CD14-positive monocyte (primary cell): Measurements from ENCODE around the gene MSRB3. TPM values are rescaled to one million over a fixed set of nuclear protein-coding genes. Genes with fewer than 3 reads are reported as not detected.

Experiments
- DNase-seq, 3 donors: peaks; one replicate each; pipeline ENCODE4 v3.0.0-alpha.2; 2011 to 2022
- H2AFZ ChIP-seq: 2 replicates; pipeline ENCODE4 v1.6.0; 2012; ENCODE audit warnings: mild to moderate bottlenecking, low read depth, low read length, inconsistent platforms; ENCODE audit not compliant: insufficient read depth, poor library complexity, severe bottlenecking
- H3K27ac ChIP-seq, 2 donors: 1 replicate in 1 of 2; 2 replicates in 1 of 2; pipeline ENCODE4 v1.5.1; 2012 to 2013; ENCODE audit warnings: low read length in 2 of 2, control low read depth in 1 of 2, inconsistent platforms in 1 of 2, low read depth in 1 of 2, mild to moderate bottlenecking in 1 of 2
- H3K27me3 ChIP-seq, 2 donors: one replicate each; pipeline versions ENCODE4 v1.6.0 to v1.6.1; 2011 to 2013; ENCODE audit warnings: low read length in 2 of 2; ENCODE audit not compliant: control insufficient read depth in 2 of 2, insufficient read depth in 2 of 2
- H3K36me3 ChIP-seq, 2 donors: replicated peaks in 1 of 2; 1 replicate in 1 of 2; 2 replicates in 1 of 2; pipeline versions ENCODE4 v1.5.1 to v1.6.1; 2012 to 2013; ENCODE audit warnings: low read length in 2 of 2, control low read depth in 1 of 2, inconsistent platforms in 1 of 2, mild to moderate bottlenecking in 1 of 2; ENCODE audit not compliant: insufficient read depth in 2 of 2, control insufficient read depth in 1 of 2
- H3K4me1 ChIP-seq, 2 donors: 1 replicate in 1 of 2; 2 replicates in 1 of 2; pipeline versions ENCODE4 v1.5.1 to v1.6.1; 2012 to 2013; ENCODE audit warnings: low read length in 2 of 2, control low read depth in 1 of 2, inconsistent platforms in 1 of 2, mild to moderate bottlenecking in 1 of 2, moderate library complexity in 1 of 2; ENCODE audit not compliant: insufficient read depth in 2 of 2, control insufficient read depth in 1 of 2
- H3K4me2 ChIP-seq: replicated peaks from 2 replicates; pipeline ENCODE3; 2012; ENCODE audit warnings: low read length, moderate library complexity, mild to moderate bottlenecking; ENCODE audit not compliant: poor library complexity, severe bottlenecking; ENCODE audit errors: extremely low read depth
- H3K4me3 ChIP-seq, 3 experiments: fragments of 200-600 bp in 1 of 3; sonication (generic) in 1 of 3; replicated peaks in 1 of 3; 1 replicate in 2 of 3; 2 replicates in 1 of 3; pipeline ENCODE4 v1.5.1; 2011 to 2013; ENCODE audit warnings: low read length in 3 of 3, mild to moderate bottlenecking in 3 of 3, control low read depth in 2 of 3, low read depth in 2 of 3, inconsistent platforms in 1 of 3, moderate library complexity in 1 of 3
- H3K79me2 ChIP-seq: 2 replicates; pipeline ENCODE4 v1.6.0; 2012; ENCODE audit warnings: mild to moderate bottlenecking, control low read depth, inconsistent platforms, low read length, moderate library complexity; ENCODE audit not compliant: insufficient read depth
- H3K9ac ChIP-seq: 2 replicates; pipeline ENCODE4 v1.6.0; 2017; ENCODE audit warnings: low read length, mild to moderate bottlenecking; ENCODE audit not compliant: insufficient read depth, poor library complexity, severe bottlenecking
- H3K9me3 ChIP-seq, 2 donors: replicated peaks in 1 of 2; 1 replicate in 1 of 2; 2 replicates in 1 of 2; pipeline versions ENCODE4 v1.5.1 to v1.6.1; 2012 to 2013; ENCODE audit warnings: low read length in 2 of 2, control low read depth in 1 of 2; ENCODE audit not compliant: control insufficient read depth in 1 of 2, insufficient read depth in 1 of 2
- H4K20me1 ChIP-seq: 2 replicates; pipeline ENCODE4 v1.6.0; 2012; ENCODE audit warnings: mild to moderate bottlenecking, low read length, control low read depth, moderate library complexity; ENCODE audit not compliant: insufficient read depth
- H3K27ac Mint-ChIP-seq, 7 donors: one replicate each; pipeline ENCODE4 v1.8.0; 2020; ENCODE audit warnings: mild to moderate bottlenecking in 7 of 7, mixed read lengths in 7 of 7, moderate library complexity in 6 of 7, inconsistent platforms in 2 of 7
- H3K27me3 Mint-ChIP-seq, 3 donors: one replicate each; pipeline ENCODE4 v1.8.0; 2021 to 2022; ENCODE audit warnings: low read depth in 3 of 3, mild to moderate bottlenecking in 3 of 3, mixed read lengths in 3 of 3, moderate library complexity in 3 of 3, inconsistent platforms in 1 of 3
- H3K36me3 Mint-ChIP-seq, 2 donors: one replicate each; pipeline ENCODE4 v1.8.0; 2020; ENCODE audit warnings: mixed read lengths in 2 of 2, inconsistent platforms in 1 of 2, mild to moderate bottlenecking in 1 of 2
- H3K4me1 Mint-ChIP-seq: one replicate; pipeline ENCODE4 v1.8.0; 2020; ENCODE audit warnings: mild to moderate bottlenecking, mixed read lengths
- H3K4me3 Mint-ChIP-seq, 2 donors: one replicate each; pipeline ENCODE4 v1.8.0; 2020; ENCODE audit warnings: mild to moderate bottlenecking in 2 of 2, mixed read lengths in 2 of 2, moderate library complexity in 1 of 2
- H3K9me3 Mint-ChIP-seq, 7 donors: one replicate each; pipeline ENCODE4 v1.8.0; 2020 to 2022; ENCODE audit warnings: mixed read lengths in 7 of 7, mild to moderate bottlenecking in 6 of 7, moderate library complexity in 6 of 7, inconsistent platforms in 2 of 7
- WGBS: methylation state at CpG from one replicate; pipeline ENCODE4 v1.1.5; 2013; ENCODE audit warnings: missing lambda C conversion rate; ENCODE audit not compliant: insufficient coverage; 5-methylcytosine and 5-hydroxymethylcytosine counted together
- intact Hi-C, 2 donors: fragments of 100-400 bp; cut with micrococcal nuclease; formaldehyde crosslinking; loops; one replicate each; pipeline versions ENCODE4 v1.15.0 to v1.15.1; 2023
- polyA plus RNA-seq, 3 donors: library from polyadenylated mRNA; depleted of rRNA in 1 of 3; unstranded in 2 of 3; stranded (reverse) in 1 of 3; fragments of 300-500 nt in 2 of 3; fragments of >200 nt in 1 of 3; fragmentation: Illumina TruSeq in 2 of 3; gene quantifications; 1 replicate in 2 of 3; 2 replicates in 1 of 3; pipeline ENCODE4 v1.2.3, GENCODE V29; 2012 to 2021
- TF ChIP-seq, protein P1 (sequence below): fragments of 200-600 bp; IDR thresholded peaks from one replicate; pipeline ENCODE4 v1.8.0; 2022; ENCODE audit warnings: antibody characterized with exemption, mild to moderate bottlenecking

The MSRB3 gene
- polyA plus RNA-seq, 3 donors: 0.25 to 1.1 (median 1.0) TPM

DNA sequence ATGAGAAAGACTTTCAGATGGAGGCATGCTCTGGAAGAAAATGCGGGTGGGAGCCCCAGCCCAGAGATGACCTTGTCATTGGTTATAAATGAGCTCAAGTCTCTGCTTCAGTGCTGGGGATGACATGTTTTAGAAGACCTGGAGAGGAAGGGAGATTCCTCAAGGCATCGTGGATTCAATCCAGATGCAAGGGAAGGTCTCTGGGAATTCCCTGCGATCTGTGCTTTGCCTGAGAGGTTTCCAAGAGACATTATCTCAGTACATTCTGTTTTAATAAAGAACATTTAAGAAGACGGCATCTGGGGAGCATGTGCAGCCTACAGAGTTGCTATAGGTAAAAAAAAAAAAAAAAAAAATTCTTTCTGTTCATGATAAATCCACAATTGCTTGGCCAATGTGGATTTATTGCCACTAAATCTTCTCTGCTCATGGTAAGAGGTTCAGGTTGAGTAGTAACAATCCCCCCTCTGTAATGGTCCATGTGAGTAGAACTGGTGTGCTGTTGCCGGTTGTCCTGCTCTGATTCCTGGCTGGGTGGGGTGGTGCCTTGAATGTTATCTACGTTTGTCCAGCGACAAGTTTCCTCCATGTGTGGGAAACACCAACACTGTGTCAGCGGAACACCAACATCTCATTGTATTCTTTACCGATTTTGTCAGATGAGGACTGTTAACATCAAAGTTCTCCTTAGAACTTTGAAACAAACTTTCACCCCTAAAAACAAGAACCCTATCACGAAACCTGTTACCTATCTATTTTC is 230.0 kb downstream of the MSRB3 start:
- no peaks in the 10 kb centered on the region for H4K20me1 ChIP-seq
- H3K36me3 Mint-ChIP-seq: no peaks in the 10 kb centered on the region
- no peaks in the 10 kb centered on the region for H3K9me3 Mint-ChIP-seq
- no peaks in the 10 kb centered on the region for H3K27me3 ChIP-seq
- H3K4me1 ChIP-seq: no peaks in the 10 kb centered on the region
- TF ChIP-seq, protein P1, sequence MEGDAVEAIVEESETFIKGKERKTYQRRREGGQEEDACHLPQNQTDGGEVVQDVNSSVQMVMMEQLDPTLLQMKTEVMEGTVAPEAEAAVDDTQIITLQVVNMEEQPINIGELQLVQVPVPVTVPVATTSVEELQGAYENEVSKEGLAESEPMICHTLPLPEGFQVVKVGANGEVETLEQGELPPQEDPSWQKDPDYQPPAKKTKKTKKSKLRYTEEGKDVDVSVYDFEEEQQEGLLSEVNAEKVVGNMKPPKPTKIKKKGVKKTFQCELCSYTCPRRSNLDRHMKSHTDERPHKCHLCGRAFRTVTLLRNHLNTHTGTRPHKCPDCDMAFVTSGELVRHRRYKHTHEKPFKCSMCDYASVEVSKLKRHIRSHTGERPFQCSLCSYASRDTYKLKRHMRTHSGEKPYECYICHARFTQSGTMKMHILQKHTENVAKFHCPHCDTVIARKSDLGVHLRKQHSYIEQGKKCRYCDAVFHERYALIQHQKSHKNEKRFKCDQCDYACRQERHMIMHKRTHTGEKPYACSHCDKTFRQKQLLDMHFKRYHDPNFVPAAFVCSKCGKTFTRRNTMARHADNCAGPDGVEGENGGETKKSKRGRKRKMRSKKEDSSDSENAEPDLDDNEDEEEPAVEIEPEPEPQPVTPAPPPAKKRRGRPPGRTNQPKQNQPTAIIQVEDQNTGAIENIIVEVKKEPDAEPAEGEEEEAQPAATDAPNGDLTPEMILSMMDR: no peak
- no peak overlapping the region for H3K27ac ChIP-seq
- DNase-seq: no peak
- no peak overlapping the region for H3K4me2 ChIP-seq
- H3K4me3 Mint-ChIP-seq: no peak overlapping the region
- peak overlapping the region in 1 of 7 donors; percentile 54 for H3K27ac Mint-ChIP-seq
- no peaks in the 10 kb centered on the region for H3K36me3 ChIP-seq
- no peak overlapping the region for H2AFZ ChIP-seq
- H3K9me3 ChIP-seq: no peaks in the 10 kb centered on the region
- H3K9ac ChIP-seq: no peak overlapping the region
- no peaks in the 10 kb centered on the region for H3K4me1 Mint-ChIP-seq
- H3K79me2 ChIP-seq: no peaks in the 10 kb centered on the region
- WGBS: 93% methylated on average over 4 of the region's 10 CpGs
- H3K4me3 ChIP-seq: no peak overlapping the region
- peaks cover 2 to 7% (median 5%) of the 10 kb centered on the region in 3 donors for H3K27me3 Mint-ChIP-seq
- intact Hi-C loops: no loop called here

DNA sequence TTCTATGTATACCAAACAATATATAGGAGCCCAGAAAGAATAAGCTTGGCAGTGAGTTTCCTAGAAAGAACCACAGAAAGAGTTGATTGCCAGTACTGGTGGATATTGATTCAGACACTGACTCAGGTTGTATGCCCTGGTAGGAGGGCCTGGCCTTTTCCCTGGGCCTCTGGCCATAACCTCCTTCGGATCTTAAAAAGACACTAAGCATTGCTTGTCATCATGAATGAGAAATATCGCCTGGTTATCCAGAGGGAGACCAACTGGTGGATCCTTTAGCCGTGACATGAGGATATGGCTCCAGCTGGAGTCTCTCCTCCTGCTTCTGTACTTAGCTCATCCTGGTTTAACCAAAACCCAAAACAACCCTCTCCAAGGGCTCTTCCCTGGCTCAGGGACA is 231.5 kb downstream of the MSRB3 start:
- Histone ChIP-seq H3K9me3 (no peaks in the 10 kb centered on the region), H3K27me3 (no peaks in the 10 kb centered on the region), H3K4me3 (no peak overlapping the region), H4K20me1 (no peaks in the 10 kb centered on the region), H3K9ac (no peak overlapping the region), H3K36me3 (no peaks in the 10 kb centered on the region), H3K27ac (no peak overlapping the region), H2AFZ (no peak overlapping the region), H3K4me2 (no peak overlapping the region), H3K4me1 (no peaks in the 10 kb centered on the region), H3K79me2 (no peaks in the 10 kb centered on the region)
- Mint-ChIP-seq H3K4me1 (no peaks in the 10 kb centered on the region), H3K27ac (no peak overlapping the region), H3K36me3 (no peaks in the 10 kb centered on the region), H3K27me3 (peaks cover 2 to 7% (median 5%) of the 10 kb centered on the region in 3 donors), H3K4me3 (no peak overlapping the region), H3K9me3 (no peaks in the 10 kb centered on the region)
- intact Hi-C loops: no loop called here
- TF ChIP-seq, protein P1: no peak
- 100% methylated on average over 3 of the region's 3 CpGs for WGBS
- DNase-seq: no peak
